GM23338 (cell line): ENCODE results near the gene TAF11L11. TPM values are rescaled to one million over a fixed set of nuclear protein-coding genes. Genes with fewer than 3 reads are reported as not detected.

Experiments used
- ATAC-seq: fragments of 200-7000 bp; cut with Tn5 transposase; 3 replicates; pipeline ENCODE4 v1.9.1; 2020
- DNase-seq: peaks from one replicate; pipeline ENCODE4 v3.0.0-alpha.2; 2015; ENCODE audit warnings: low spot score
- H2AFZ ChIP-seq: fragments of 200-600 bp; sonication (generic); 2 replicates; pipeline ENCODE4 v1.8.0; 2016; ENCODE audit warnings: antibody characterized with exemption, mild to moderate bottlenecking, moderate library complexity
- H3F3A ChIP-seq: fragments of 200-600 bp; sonication (generic); replicated peaks from 2 replicates; pipeline ENCODE4 v1.8.0; 2017; ENCODE audit warnings: antibody characterized with exemption, mixed run types, low read depth
- H3K27ac ChIP-seq: fragments of 200-600 bp; sonication (generic); 2 replicates; pipeline ENCODE4 v1.6.1; 2016; ENCODE audit warnings: low read depth
- H3K27me3 ChIP-seq: fragments of 200-600 bp; sonication (generic); 2 replicates; pipeline ENCODE4 v1.8.0; 2016; ENCODE audit warnings: mild to moderate bottlenecking, mixed run types, moderate library complexity; ENCODE audit not compliant: insufficient read depth
- H3K36me3 ChIP-seq: fragments of 200-600 bp; sonication (generic); 2 replicates; pipeline ENCODE4 v1.8.0; 2016; ENCODE audit warnings: mild to moderate bottlenecking; ENCODE audit not compliant: insufficient read depth
- H3K4me1 ChIP-seq: fragments of 200-600 bp; sonication (generic); 2 replicates; pipeline ENCODE4 v1.8.0; 2016; ENCODE audit warnings: mild to moderate bottlenecking, moderate library complexity; ENCODE audit not compliant: insufficient read depth
- H3K4me2 ChIP-seq: fragments of 200-600 bp; sonication (generic); 2 replicates; pipeline ENCODE4 v1.7.1; 2017; ENCODE audit warnings: mixed run types
- H3K4me3 ChIP-seq: fragments of 200-600 bp; sonication (generic); 2 replicates; pipeline ENCODE4 v1.6.1; 2016; ENCODE audit warnings: mixed run types
- H3K79me2 ChIP-seq: fragments of 200-600 bp; sonication (generic); replicated peaks from 2 replicates; pipeline ENCODE4 v1.8.0; 2017; ENCODE audit warnings: mild to moderate bottlenecking; ENCODE audit not compliant: insufficient read depth
- H3K9me2 ChIP-seq: fragments of 200-600 bp; sonication (generic); 2 replicates; pipeline ENCODE4 v1.8.0; 2017; ENCODE audit not compliant: insufficient read depth
- H4K20me1 ChIP-seq: fragments of 200-600 bp; sonication (generic); replicated peaks from 2 replicates; pipeline ENCODE4 v1.8.0; 2017; ENCODE audit warnings: mild to moderate bottlenecking; ENCODE audit not compliant: insufficient read depth
- H3K27ac Mint-ChIP-seq: 2 replicates; pipeline ENCODE4 v1.8.0; 2020; ENCODE audit warnings: inconsistent platforms, mild to moderate bottlenecking, moderate library complexity, mixed read lengths
- H3K27me3 Mint-ChIP-seq: 3 replicates; pipeline ENCODE4 v1.8.0; 2022; ENCODE audit warnings: low read depth, mild to moderate bottlenecking, moderate library complexity, mixed read lengths, inconsistent platforms; ENCODE audit not compliant: insufficient read depth, poor library complexity
- H3K36me3 Mint-ChIP-seq: 3 replicates; pipeline ENCODE4 v1.8.0; 2021; ENCODE audit warnings: low read depth, mild to moderate bottlenecking, inconsistent platforms, moderate library complexity, mixed read lengths
- H3K4me1 Mint-ChIP-seq: 3 replicates; pipeline ENCODE4 v1.8.0; 2020; ENCODE audit warnings: mild to moderate bottlenecking, inconsistent platforms, mixed read lengths
- H3K4me3 Mint-ChIP-seq: 3 replicates; pipeline ENCODE4 v1.8.0; 2021; ENCODE audit warnings: moderate library complexity, mild to moderate bottlenecking, inconsistent platforms, mixed read lengths
- H3K9me3 Mint-ChIP-seq: 3 replicates; pipeline ENCODE4 v1.8.0; 2020; ENCODE audit warnings: moderate library complexity, mild to moderate bottlenecking, inconsistent platforms, mixed read lengths
- CREB1 ChIP-seq: fragments of 250-450 bp; sonication (Bioruptor Pico); IDR thresholded peaks from 2 replicates; pipeline ENCODE4 v1.5.0; 2020; ENCODE audit warnings: low read depth, mild to moderate bottlenecking, moderate library complexity
- CTCF ChIP-seq, 2 experiments: fragments of 200-600 bp in 1 of 2; sonication (generic) in 1 of 2; conservative IDR thresholded peaks; 2 replicates each; pipeline versions ENCODE4 v1.5.1 to v1.6.1; 2016 to 2017; ENCODE audit warnings: antibody characterized with exemption in 2 of 2, low read depth in 2 of 2, mild to moderate bottlenecking in 2 of 2, moderate library complexity in 1 of 2
- ETS1 ChIP-seq: IDR thresholded peaks from 2 replicates; pipeline ENCODE4 v1.6.1; 2016; ENCODE audit warnings: antibody characterized with exemption
- EZH2 ChIP-seq: fragments of 200-600 bp; sonication (generic); IDR thresholded peaks from one replicate; pipeline ENCODE4 v1.8.0; 2017; ENCODE audit warnings: antibody characterized with exemption, mild to moderate bottlenecking, low read depth; ENCODE audit not compliant: unreplicated experiment
- JUNB ChIP-seq: IDR thresholded peaks from one replicate; pipeline ENCODE4 v1.6.1; 2016; ENCODE audit warnings: antibody characterized with exemption; ENCODE audit not compliant: unreplicated experiment
- NANOG ChIP-seq: IDR thresholded peaks from 2 replicates; pipeline ENCODE4 v1.6.1; 2016; ENCODE audit warnings: antibody characterized with exemption, borderline replicate concordance
- POLR2AphosphoS5 ChIP-seq: IDR thresholded peaks from 2 replicates; pipeline ENCODE4 v1.6.1; 2016; ENCODE audit warnings: antibody characterized with exemption, low read depth
- STAT1 ChIP-seq: IDR thresholded peaks from one replicate; pipeline ENCODE4 v1.6.1; 2016; ENCODE audit warnings: antibody characterized with exemption; ENCODE audit not compliant: unreplicated experiment
- ZNF114 ChIP-seq: fragments of 250-450 bp; sonication (Bioruptor Pico); IDR thresholded peaks from 2 replicates; pipeline ENCODE4 v1.5.0; 2020; ENCODE audit warnings: mild to moderate bottlenecking, moderate library complexity
- polyA plus RNA-seq: library from polyadenylated mRNA; unstranded; fragments of >200 nt; fragmentation: Nextera tagmentation; extraction: Ambion mirVana; gene quantifications from 2 replicates; pipeline ENCODE4 v1.2.1, GENCODE V29; 2016
- total RNA-seq: library from RNA; depleted of rRNA; stranded (reverse); fragments of >200 nt; shearing (Covaris generic); gene quantifications from 2 replicates; pipeline ENCODE4 v1.2.3, GENCODE V29; 2014

The TAF11L11 gene
- total and polyA plus RNA-seq, 2 experiments from 2014 or later, result 0.21 TPM; not detected in 1

- Mint-ChIP-seq H3K36me3 (no peaks in the 10 kb centered on the region), H3K27ac (no peak overlapping the region), H3K27me3 (peaks cover 3% of the 10 kb centered on the region), H3K4me3 (no peak overlapping the region), H3K9me3 (no peaks in the 10 kb centered on the region), H3K4me1 (no peaks in the 10 kb centered on the region)
- Histone ChIP-seq H3K27me3 (no peaks in the 10 kb centered on the region), H3K4me1 (no peaks in the 10 kb centered on the region), H3K9me2 (no peaks in the 10 kb centered on the region), H3K79me2 (no peaks in the 10 kb centered on the region), H3K4me3 (no peak overlapping the region), H3F3A (no peaks in the 10 kb centered on the region), H2AFZ (no peak overlapping the region), H3K27ac (no peak overlapping the region), H3K36me3 (no peaks in the 10 kb centered on the region), H4K20me1 (no peaks in the 10 kb centered on the region), H3K4me2 (no peak overlapping the region)
- TF ChIP-seq ETS1, result no peak
- no peak for TF ChIP-seq POLR2AphosphoS5
- TF ChIP-seq CREB1 (CRISPR knock-in tag), result no peak
- no peak for TF ChIP-seq EZH2
- no peak for TF ChIP-seq JUNB
- TF ChIP-seq NANOG, result no peak
- DNase-seq, result no peak
- no peak for ATAC-seq
Observed at GRCh38 chr5:17619354-17619753, 15.4 kb downstream of the TAF11L11 start.

- peak; percentile 97 for ATAC-seq
- Histone ChIP-seq H3K4me1 (no peaks in the 10 kb centered on the region), H3K27ac (no peak overlapping the region), H3K4me2 (no peak overlapping the region), H3K36me3 (no peaks in the 10 kb centered on the region), H3K79me2 (no peaks in the 10 kb centered on the region), H3K27me3 (no peaks in the 10 kb centered on the region), H3K9me2 (no peaks in the 10 kb centered on the region), H2AFZ (peak overlapping the region; percentile 59; the same call in 1 of the 2 replicates), H3F3A (no peaks in the 10 kb centered on the region), H4K20me1 (no peaks in the 10 kb centered on the region), H3K4me3 (no peak overlapping the region)
- H3K27ac Mint-ChIP-seq, result no peak overlapping the region
- H3K36me3 Mint-ChIP-seq, result no peaks in the 10 kb centered on the region
- peak; percentile 77 for DNase-seq
- H3K4me1 Mint-ChIP-seq, result no peaks in the 10 kb centered on the region
- no peak overlapping the region for H3K4me3 Mint-ChIP-seq
- peak; percentile 74 to 81 for TF ChIP-seq CTCF (conservative IDR thresholded peaks at IDR 0.05; ENCODE audit: low read depth in 2 of 2)
- TF ChIP-seq ETS1, result no peak
- no peak for TF ChIP-seq STAT1
- TF ChIP-seq EZH2, result no peak
- no peak for TF ChIP-seq POLR2AphosphoS5
- no peak for TF ChIP-seq CREB1 (CRISPR knock-in tag)
- TF ChIP-seq NANOG, result no peak
- no peak for TF ChIP-seq ZNF114
- H3K27me3 Mint-ChIP-seq, result peaks cover 3% of the 10 kb centered on the region
- H3K9me3 Mint-ChIP-seq, result no peaks in the 10 kb centered on the region
Observed at GRCh38 chr5:17620627-17621026, 16.6 kb downstream of the TAF11L11 start.
